Suprapubic skin (tissue), 4 donors: ENCODE data around the gene IL11RA. TPM values are rescaled to one million over a fixed set of nuclear protein-coding genes. Genes with fewer than 3 reads are reported as not detected.

Experiments used
- DNase-seq, 2 donors: peaks; one replicate each; pipeline ENCODE4 v3.0.0-alpha.2; 2019; ENCODE audit warnings: low spot score in 2 of 2
- H3K27ac ChIP-seq: fragments of 200-600 bp; sonication (generic); one replicate; pipeline ENCODE4 v1.5.1; 2019
- H3K27me3 ChIP-seq: fragments of 200-600 bp; sonication (generic); one replicate; pipeline ENCODE4 v1.5.1; 2019
- H3K36me3 ChIP-seq: fragments of 200-600 bp; sonication (generic); one replicate; pipeline ENCODE4 v1.5.1; 2019
- H3K4me1 ChIP-seq: fragments of 200-600 bp; sonication (generic); one replicate; pipeline ENCODE4 v1.5.1; 2019
- H3K4me3 ChIP-seq: fragments of 200-600 bp; sonication (generic); one replicate; pipeline ENCODE4 v1.5.1; 2019; ENCODE audit warnings: mild to moderate bottlenecking
- H3K9me3 ChIP-seq: fragments of 200-600 bp; sonication (generic); one replicate; pipeline ENCODE4 v1.5.1; 2019
- EP300 ChIP-seq: sonication (generic); formaldehyde crosslinking; IDR thresholded peaks from one replicate; pipeline ENCODE4 v1.6.1; 2017; ENCODE audit warnings: antibody characterized with exemption
- POLR2A ChIP-seq, 2 donors: fragments of 450-650 bp; IDR thresholded peaks; one replicate each; pipeline ENCODE4 v1.6.1; 2017; ENCODE audit warnings: antibody characterized with exemption in 2 of 2, mild to moderate bottlenecking in 2 of 2, moderate library complexity in 2 of 2
- POLR2AphosphoS5 ChIP-seq, 3 donors: sonication (generic); formaldehyde crosslinking; IDR thresholded peaks; one replicate each; pipeline ENCODE4 v1.6.1; 2017; ENCODE audit warnings: antibody characterized with exemption in 3 of 3
- whole genome bisulfite sequencing: methylation state at CpG from one replicate; pipeline ENCODE4 v1.1.5; 2018; 5-methylcytosine and 5-hydroxymethylcytosine counted together
- total RNA-seq, 4 donors: library from RNA; depleted of rRNA; stranded (reverse); fragments of >200 nt; gene quantifications; one replicate each; pipeline ENCODE4 v1.1.0, GENCODE V29; 2016
- TF ChIP-seq, protein P1 (sequence below), 2 donors: fragments of 200-600 bp in 1 of 2; fragments of 450-650 bp in 1 of 2; sonication (generic) in 1 of 2; IDR thresholded peaks; one replicate each; pipeline ENCODE4 v1.5.1; 2016 to 2019; ENCODE audit warnings: antibody characterized with exemption in 2 of 2, mild to moderate bottlenecking in 1 of 2, moderate library complexity in 1 of 2

IL11RA gene
- total RNA-seq, 4 donors from 2014 or later, result 23.4 to 114 (median 39.3) TPM

DNA sequence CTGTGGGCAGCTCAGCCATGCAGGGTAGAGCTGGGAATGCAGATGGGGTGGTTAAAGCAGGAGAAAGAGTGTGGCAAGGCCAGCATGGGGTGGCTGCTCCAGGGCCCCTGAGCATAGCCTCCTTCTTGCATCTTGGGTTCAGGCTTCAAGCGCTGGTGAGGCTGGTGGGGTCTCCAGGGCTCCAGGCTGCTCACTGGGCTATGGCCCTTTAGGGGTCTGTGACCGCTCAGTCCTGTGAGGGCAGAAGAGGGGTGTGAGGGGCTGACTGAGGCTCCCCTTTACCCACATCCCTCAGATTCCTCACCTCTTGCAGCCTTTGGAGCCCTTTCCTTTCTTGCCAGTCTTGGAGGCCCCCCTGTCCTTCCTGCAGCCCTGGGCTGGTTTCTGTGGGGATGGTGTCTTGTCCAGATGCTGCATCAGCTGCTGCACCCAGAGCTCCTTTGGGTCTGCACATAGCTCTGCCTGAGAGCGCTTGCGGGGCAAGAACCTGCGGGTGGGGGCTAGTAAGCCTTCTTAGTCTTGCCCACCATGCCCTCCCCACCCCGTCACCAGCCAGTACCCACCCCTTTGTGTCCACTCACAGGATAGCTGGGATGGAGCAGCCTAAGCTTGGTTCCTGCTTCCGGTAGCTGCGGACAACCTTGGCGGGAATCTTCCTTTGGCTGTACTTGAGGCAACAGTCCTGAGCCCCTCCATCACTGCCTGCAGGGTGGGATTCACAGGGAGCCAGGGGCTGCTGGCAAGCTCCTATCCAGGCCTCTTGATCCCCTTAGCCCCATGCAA, 57.4 kb downstream of the IL11RA start:
- no peak overlapping the region for H3K4me3 ChIP-seq
- H3K36me3 ChIP-seq, result no peaks in the 10 kb centered on the region
- no peak for DNase-seq
- H3K27me3 ChIP-seq, result no peaks in the 10 kb centered on the region
- H3K9me3 ChIP-seq, result no peaks in the 10 kb centered on the region
- no peak overlapping the region for H3K27ac ChIP-seq
- TF ChIP-seq, protein P1, sequence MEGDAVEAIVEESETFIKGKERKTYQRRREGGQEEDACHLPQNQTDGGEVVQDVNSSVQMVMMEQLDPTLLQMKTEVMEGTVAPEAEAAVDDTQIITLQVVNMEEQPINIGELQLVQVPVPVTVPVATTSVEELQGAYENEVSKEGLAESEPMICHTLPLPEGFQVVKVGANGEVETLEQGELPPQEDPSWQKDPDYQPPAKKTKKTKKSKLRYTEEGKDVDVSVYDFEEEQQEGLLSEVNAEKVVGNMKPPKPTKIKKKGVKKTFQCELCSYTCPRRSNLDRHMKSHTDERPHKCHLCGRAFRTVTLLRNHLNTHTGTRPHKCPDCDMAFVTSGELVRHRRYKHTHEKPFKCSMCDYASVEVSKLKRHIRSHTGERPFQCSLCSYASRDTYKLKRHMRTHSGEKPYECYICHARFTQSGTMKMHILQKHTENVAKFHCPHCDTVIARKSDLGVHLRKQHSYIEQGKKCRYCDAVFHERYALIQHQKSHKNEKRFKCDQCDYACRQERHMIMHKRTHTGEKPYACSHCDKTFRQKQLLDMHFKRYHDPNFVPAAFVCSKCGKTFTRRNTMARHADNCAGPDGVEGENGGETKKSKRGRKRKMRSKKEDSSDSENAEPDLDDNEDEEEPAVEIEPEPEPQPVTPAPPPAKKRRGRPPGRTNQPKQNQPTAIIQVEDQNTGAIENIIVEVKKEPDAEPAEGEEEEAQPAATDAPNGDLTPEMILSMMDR (IDR thresholded peaks at IDR 0.05), result no peak
- no peak for TF ChIP-seq EP300
- TF ChIP-seq POLR2AphosphoS5 (IDR thresholded peaks at IDR 0.05), result no peak
- TF ChIP-seq POLR2A (IDR thresholded peaks at IDR 0.05), result no peak
- peaks cover 5% of the 10 kb centered on the region for H3K4me1 ChIP-seq
- WGBS, result 95% methylated on average over 8 of the region's 9 CpGs

DNA sequence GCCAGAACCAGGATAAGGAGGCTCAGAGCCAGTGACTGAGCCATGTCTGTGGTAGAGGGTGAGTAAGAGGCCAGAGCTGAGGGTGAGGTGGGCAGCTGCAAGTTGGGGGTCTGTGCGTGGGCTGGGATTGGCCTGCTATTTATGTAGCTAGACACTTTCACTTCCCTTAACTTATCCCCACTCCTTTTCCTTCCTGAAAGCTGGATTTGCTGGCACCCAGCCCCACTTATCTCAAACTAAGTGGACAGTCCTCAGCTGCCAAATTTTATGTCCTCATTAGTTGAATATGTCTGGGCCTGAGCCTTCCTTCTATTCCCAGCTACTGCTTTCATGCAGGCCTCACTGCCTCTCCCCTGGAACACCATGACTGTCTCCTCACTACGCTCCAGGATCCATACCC, 58.0 kb downstream of the IL11RA start, which contains the start of gene CCL21:
CCL21 (minus strand) TSS at position 114 of the 400 bp plus-strand sequence; CDS start at position 44, 70 bp downstream.
- no peaks in the 10 kb centered on the region for H3K9me3 ChIP-seq
- H3K27ac ChIP-seq, result no peak within 1 kb of the TSS
- H3K36me3 ChIP-seq, result no peaks in the 10 kb centered on the region
- peaks cover 9% of the 10 kb centered on the region for H3K4me1 ChIP-seq
- WGBS, result 69% methylated on average over 2 of the region's 2 CpGs
- no peaks in the 10 kb centered on the region for H3K27me3 ChIP-seq
- no peak within 1 kb of the TSS for H3K4me3 ChIP-seq
- no peak for TF ChIP-seq POLR2A (IDR thresholded peaks at IDR 0.05)
- DNase-seq, result no peak

Other genes with a start within 250 kb of the IL11RA start
- gene FAM219A, start 193.6 kb upstream of the IL11RA start, total RNA-seq, result 10 to 100 TPM; 12.6 to 17.0 (median 15.0) TPM
- not detected for gene DNAI1, start 193.4 kb upstream of the IL11RA start, total RNA-seq
- gene ENHO, start 129.2 kb upstream of the IL11RA start, total RNA-seq, result 1 to 10 TPM in 3 of 4 donors, under 1 TPM in 1; 0.65 to 4.0 (median 2.7) TPM
- 1 to 10 TPM; 5.0 to 9.1 (median 5.7) TPM for gene CNTFR, start 62.5 kb upstream of the IL11RA start, total RNA-seq
- 10 to 100 TPM; 20.3 to 50.4 (median 25.1) TPM for gene RPP25L, start 40.1 kb upstream of the IL11RA start, total RNA-seq
- 100 to 1,000 TPM in 3 of 4 donors, 10 to 100 TPM in 1; 61.2 to 136 (median 121) TPM for gene DCTN3, start 31.7 kb upstream of the IL11RA start, total RNA-seq
- gene ARID3C, start 23.1 kb upstream of the IL11RA start, total RNA-seq, result 1 to 10 TPM in 1 of 4 donors, under 1 TPM in 3; 0.34 to 2.0 (median 0.50) TPM
- gene SIGMAR1, start 14.4 kb upstream of the IL11RA start, total RNA-seq, result 100 to 1,000 TPM in 3 of 4 donors, 10 to 100 TPM in 1; 78.5 to 111 (median 109) TPM
- 100 to 1,000 TPM in 1 of 4 donors, 10 to 100 TPM in 3; 47.6 to 182 (median 77.6) TPM for gene GALT, start 5.5 kb upstream of the IL11RA start, total RNA-seq
- gene CCL27, start 10.5 kb downstream of the IL11RA start, total RNA-seq, result 100 to 1,000 TPM; 169 to 357 (median 233) TPM
- 1 to 10 TPM; 1.3 to 5.4 (median 3.3) TPM for gene CCL19, start 39.1 kb downstream of the IL11RA start, total RNA-seq
- 1 to 10 TPM in 3 of 4 donors, not detected in 1; 5.2 to 6.1 (median 5.6) TPM for gene CCL21, start 58.0 kb downstream of the IL11RA start, total RNA-seq